Omental fat pad (tissue), 4 donors: ENCODE data around the gene TTLL6. TPM values are rescaled to one million over a fixed set of nuclear protein-coding genes. Genes with fewer than 3 reads are reported as not detected.

ENCODE experiments used
- ATAC-seq: fragments of 150-250 bp; one replicate; pipeline ENCODE4 v1.9.1; 2016; ENCODE audit warnings: mild to moderate bottlenecking, moderate library complexity; ENCODE audit not compliant: low FRiP score
- DNase-seq: peaks from one replicate; pipeline ENCODE4 v3.0.0-alpha.2; 2019; ENCODE audit warnings: low spot score
- total RNA-seq, 4 donors: library from RNA; depleted of rRNA; stranded (reverse); fragments of >200 nt; gene quantifications; one replicate each; pipeline ENCODE4 v1.1.0, GENCODE V29; 2016
- TF ChIP-seq, protein P1 (sequence below), 3 donors: fragments of 450-650 bp; IDR thresholded peaks; one replicate each; pipeline ENCODE4 v1.5.1; 2016 to 2017; ENCODE audit warnings: antibody characterized with exemption in 3 of 3, mild to moderate bottlenecking in 3 of 3, moderate library complexity in 2 of 3

The TTLL6 gene
- total RNA-seq, 4 donors from 2014 or later, result 1.9 TPM; not detected in 3

DNA sequence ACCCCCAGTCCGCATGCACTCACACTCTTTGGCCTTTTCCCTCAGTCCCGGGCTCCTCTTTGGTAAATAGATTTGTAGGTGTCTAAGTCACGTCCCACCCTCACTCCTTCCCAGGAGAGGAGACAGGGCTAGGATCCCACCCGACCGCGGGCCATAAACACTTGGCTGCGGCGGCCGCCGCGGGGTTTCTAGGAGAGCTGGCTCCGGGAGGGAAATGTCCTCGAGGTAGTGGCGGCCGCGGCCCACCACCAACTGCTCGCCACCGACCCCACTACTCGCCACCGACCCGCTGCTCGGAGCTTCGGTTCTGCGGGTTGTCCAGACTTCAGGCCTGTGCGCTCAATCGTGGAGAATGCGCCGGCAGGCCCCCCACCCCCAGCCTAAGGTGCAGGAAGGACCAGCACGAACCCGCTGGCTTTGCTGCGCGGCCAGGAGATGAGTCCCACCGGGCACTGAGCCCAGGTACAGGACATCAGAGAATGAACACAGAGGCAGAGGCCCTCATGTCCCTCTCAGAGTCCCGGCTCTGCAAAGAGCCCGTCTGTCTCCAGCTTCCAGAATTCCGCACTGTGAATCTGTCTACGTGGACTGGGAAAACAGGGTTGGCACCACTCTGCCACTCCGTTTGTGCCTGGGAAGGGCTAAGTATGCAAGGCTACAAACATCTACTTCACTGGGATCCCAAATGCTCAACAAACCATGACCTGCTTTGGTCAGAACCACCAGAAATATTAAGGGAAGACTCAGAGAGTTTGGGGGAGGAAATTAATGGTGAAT is 91.6 kb downstream of the TTLL6 start:
- ATAC-seq (no peak), DNase-seq (no peak)
- TF ChIP-seq, protein P1, sequence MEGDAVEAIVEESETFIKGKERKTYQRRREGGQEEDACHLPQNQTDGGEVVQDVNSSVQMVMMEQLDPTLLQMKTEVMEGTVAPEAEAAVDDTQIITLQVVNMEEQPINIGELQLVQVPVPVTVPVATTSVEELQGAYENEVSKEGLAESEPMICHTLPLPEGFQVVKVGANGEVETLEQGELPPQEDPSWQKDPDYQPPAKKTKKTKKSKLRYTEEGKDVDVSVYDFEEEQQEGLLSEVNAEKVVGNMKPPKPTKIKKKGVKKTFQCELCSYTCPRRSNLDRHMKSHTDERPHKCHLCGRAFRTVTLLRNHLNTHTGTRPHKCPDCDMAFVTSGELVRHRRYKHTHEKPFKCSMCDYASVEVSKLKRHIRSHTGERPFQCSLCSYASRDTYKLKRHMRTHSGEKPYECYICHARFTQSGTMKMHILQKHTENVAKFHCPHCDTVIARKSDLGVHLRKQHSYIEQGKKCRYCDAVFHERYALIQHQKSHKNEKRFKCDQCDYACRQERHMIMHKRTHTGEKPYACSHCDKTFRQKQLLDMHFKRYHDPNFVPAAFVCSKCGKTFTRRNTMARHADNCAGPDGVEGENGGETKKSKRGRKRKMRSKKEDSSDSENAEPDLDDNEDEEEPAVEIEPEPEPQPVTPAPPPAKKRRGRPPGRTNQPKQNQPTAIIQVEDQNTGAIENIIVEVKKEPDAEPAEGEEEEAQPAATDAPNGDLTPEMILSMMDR (IDR thresholded peaks at IDR 0.05), result no peak

DNA sequence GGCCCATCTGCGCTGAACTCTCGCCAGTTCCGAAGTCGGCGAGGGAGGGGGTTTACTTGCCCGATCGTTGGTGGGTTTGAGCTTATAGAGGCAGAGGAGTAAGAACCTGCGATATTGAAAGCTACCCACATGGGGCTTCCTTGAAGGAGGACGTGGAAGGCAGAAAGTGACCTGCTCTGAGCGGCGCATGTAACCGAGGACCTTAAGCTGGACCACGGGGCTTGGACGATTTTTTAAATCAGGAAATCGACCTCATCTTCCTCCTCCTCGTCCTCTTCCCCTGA is 92.1 kb downstream of the TTLL6 start:
- ATAC-seq (no peak), DNase-seq (no peak)
- TF ChIP-seq, protein P1 (IDR thresholded peaks at IDR 0.05), result no peak

DNA sequence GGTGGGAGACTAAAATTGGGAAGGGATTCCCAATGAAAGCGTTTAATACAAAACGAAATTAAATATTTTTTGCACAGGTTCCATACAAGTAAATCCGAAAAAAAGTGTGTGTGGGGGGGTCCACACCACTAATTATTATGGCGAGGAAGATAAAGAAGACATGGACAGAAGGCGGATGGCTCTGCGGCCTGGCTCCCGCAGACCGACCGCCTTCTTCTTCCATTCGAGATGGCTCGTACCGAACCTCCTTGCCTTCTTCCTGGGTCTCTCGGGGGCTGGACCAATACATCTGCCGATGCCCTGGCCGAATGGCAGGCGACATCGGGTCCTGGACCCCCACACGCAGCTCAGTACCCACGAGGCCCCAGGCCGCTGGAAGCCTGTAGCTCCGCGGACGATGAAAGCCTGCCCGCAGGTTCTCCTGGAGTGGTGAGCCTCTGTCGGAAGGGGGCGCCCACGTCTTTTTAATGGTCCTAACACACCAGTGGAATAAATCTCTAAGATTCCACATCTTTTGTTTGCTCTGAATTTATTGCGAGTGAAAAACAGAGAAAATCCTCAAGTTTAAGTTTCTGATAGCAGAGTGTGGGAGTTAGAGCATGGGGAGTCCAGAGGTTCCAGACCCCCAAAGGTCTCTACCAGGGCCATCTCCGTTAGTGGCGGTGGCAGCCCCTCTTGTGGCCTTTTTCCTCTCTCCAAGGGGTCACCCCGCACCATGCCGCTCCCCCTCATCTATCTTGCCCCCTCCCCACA is 92.6 kb downstream of the TTLL6 start:
- TF ChIP-seq, protein P1 (IDR thresholded peaks at IDR 0.05), result no peak
- ATAC-seq, result peak; percentile 65
- peak; percentile 80 for DNase-seq

DNA sequence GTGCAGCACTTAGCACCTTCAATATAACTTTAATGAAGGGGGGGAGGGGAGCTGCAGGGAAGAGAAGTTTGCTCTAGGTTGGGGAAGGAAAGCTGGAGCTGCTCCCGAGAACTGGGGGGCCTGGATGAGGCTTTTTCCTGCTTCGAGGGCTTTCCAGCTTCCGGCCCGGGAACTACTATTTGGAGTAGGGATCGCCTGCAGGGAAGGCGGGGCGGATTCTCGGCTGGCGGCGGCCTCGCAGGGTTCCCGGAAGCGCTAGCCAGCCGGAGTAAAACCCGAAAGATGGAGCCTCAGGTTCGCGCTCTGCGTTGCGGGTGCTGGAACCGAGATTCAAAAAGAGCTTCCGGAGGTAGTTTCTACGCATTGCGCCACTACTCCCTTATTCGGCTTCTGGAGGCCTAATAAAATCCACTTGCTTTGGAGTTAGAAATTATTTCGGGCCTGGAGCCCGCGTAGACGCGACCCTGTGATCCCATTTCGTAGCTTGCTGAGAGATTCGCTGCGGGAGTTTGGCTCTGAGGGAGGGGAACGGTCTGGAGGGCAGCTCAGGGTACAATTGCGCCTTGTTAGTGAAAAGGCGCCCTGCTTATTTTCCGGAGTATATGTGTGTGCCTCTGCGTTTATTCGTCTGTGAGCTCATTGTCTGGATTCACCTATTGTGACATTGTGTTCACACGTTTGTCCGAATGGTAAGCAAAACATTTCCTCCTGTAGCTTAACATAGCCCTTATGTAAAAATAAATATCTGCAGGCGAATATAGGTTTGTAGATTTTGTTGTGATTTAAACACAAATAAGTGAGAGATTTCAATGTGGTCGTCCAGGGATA is 93.4 kb downstream of the TTLL6 start:
- DNase-seq (no peak), ATAC-seq (no peak)
- TF ChIP-seq, protein P1 (IDR thresholded peaks at IDR 0.05), result no peak

DNA sequence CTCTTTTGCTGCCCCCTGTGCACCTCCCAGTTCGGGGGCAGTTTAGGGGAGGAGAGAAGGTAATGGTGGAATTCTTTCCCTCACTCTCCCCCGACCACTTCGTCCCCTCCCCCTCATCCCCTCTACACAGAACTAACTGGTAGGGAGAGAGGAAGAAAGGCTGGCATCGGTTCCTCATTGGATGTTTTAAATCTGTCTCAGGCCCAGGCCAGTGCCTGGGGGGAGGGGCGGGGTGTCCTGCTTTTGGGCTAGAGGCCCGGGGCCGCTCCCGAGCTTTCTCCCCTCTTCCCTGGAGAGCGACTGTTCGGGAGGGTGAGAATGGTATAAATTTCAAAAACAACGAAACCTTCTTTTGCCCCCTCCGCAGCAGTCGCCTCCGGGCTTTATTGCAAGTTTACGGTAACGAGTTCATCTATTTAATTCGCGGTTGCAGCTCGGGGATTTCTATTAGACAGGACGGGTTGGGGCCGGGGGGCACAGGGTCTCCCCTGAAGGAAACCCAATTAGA is 94.1 kb downstream of the TTLL6 start, which contains the start of gene PRAC2:
PRAC2 (plus strand) TSS at position 271 of the 508 bp plus-strand sequence. CDS start 1,226 bp downstream, outside the sequence.
- TF ChIP-seq, protein P1 (IDR thresholded peaks at IDR 0.05), result no peak
- ATAC-seq, result no peak
- DNase-seq, result no peak

DNA sequence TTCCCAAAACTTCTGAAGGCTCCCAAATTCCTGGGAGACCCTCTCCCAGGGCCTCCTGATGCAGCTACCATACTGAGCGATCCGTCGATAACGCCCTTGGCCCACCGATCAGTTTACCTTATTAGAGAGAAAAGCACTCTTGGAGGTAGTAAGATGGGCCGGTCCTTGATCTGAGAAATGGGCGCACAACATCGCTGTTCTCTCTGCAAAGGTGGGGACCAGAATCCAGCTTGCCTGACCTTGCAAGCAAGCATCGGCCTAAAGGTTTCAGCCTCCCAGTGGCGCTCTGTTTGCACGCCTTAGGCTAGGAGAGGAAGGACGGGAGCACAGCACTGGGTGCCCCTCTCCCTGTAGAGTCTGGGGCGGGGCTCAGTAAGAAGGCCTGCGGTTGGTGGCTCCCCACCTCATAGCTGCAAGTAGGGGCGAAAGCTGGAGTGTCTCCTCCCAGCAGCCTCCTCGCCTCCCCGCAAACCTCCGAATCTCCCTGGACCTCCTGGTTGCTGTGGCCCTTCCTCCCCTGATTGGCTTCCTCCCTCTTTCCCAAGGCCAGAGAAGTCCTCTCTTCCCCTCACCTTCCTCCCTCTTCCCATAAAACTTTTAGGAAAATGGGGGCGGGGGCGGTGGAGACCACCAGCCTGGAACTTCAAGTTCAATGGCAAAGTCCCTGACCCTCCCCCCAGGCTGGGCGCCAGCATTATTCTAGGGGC is 94.7 kb downstream of the TTLL6 start, which contains the start of gene PRAC1:
PRAC1 (minus strand) TSS at position 318 of the 707 bp plus-strand sequence; CDS start at position 192, 126 bp downstream.
- TF ChIP-seq, protein P1 (IDR thresholded peaks at IDR 0.05), result no peak
- no peak for ATAC-seq
- DNase-seq, result no peak
